ENCODE measurements around the gene ZNF14. TPM values are rescaled to one million over a fixed set of nuclear protein-coding genes. Genes with fewer than 3 reads are reported as not detected.

Gene ZNF14
- total and polyA plus RNA-seq, 2 of the 13 experiments (the other 11 are each of a cell fraction or from before 2014, with no cell fraction given), result 1.9 to 6.2 TPM

DNA sequence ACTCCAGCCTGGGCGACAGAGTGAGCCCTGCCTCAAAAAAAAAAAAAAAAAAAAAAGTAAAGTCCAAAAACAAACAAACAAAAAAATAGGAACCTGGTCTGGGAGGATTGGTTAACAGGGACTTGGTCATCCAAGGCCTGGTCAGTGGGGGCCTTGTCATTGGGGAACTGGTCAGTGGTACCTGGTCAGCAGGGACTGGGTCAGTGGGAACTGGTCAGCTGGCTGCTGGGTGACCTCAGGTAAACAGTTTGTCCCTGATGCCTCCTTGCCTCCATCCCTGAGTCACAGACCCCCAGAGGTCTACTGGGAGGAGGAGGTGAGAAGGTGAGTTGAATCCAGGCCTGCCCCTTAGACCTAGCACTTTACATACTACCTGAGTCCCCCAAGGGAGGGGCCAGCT is 5.7 kb upstream of the ZNF14 start:
- ChIA-PET CTCF (ENCODE audit: low intra/inter-chr PET ratio, low total read pairs) (no interaction called here), POLR2A (no interaction called here)
- Histone ChIP-seq H3K4me2 (ENCODE audit: low read depth, low read length) (no peak overlapping the region), H3K27me3 (ENCODE audit: control insufficient read depth in 1 of 2, insufficient read depth in 2 of 2, low read length in 2 of 2) (peaks cover 0 to 14% of the 10 kb centered on the region in 2 experiments; a peak in 3 of 5 replicates), H3K79me2 (ENCODE audit: insufficient read depth, low read length) (no peaks in the 10 kb centered on the region), H3K9me3 (ENCODE audit: low read length) (no peaks in the 10 kb centered on the region), H3K4me3 (replicated peaks in 1 of 3; ENCODE audit: insufficient read depth in 1 of 3, low read depth in 2 of 3, low read length in 3 of 3) (no peak overlapping the region), H3K27ac (ENCODE audit: extremely low read length, insufficient read depth, low read length) (no peak overlapping the region), H3K4me1 (ENCODE audit: insufficient read depth, low read length) (peaks cover 12% of the 10 kb centered on the region), H2AFZ (ENCODE audit: low read length) (no peak overlapping the region), H3K9ac (ENCODE audit: insufficient read depth, low read depth, low read length) (no peak overlapping the region), H4K20me1 (ENCODE audit: insufficient read depth, low read length) (no peaks in the 10 kb centered on the region), H3K36me3 (replicated peaks in 1 of 2; ENCODE audit: control insufficient read depth in 1 of 2, insufficient read depth in 2 of 2, low read length in 2 of 2) (no peaks in the 10 kb centered on the region)
- in situ Hi-C loops (cut with HindIII; ENCODE audit: extremely low pct_ligation_motif_present, low pct_unique_long_range_greater_than_20kb), result no loop called here
- 10% methylated on average over 1 of the region's 1 CpG for WGBS (ENCODE audit: low lambda C conversion rate)
- DNase-seq (ENCODE audit: low spot score) (no peak), FAIRE-seq (no peak), ATAC-seq (no peak)
- no TSS peak for BruUV-seq (replicated peaks)
- intact Hi-C loops (cut with micrococcal nuclease; ENCODE audit: unreplicated experiment), result no loop called here
- TF ChIP-seq ZNF644 (CRISPR knock-in tag; IDR thresholded peaks at IDR 0.05; ENCODE audit: low read depth) (no peak), ELF1 (CRISPR knock-in tag; IDR thresholded peaks at IDR 0.05) (no peak), CC2D1A (CRISPR knock-in tag; IDR thresholded peaks at IDR 0.05) (no peak), MTA3 (CRISPR knock-in tag; IDR thresholded peaks at IDR 0.05) (no peak), ZNF354B (CRISPR knock-in tag; IDR thresholded peaks at IDR 0.05) (no peak), ADNP (CRISPR knock-in tag; IDR thresholded peaks at IDR 0.05) (no peak), ZNF329 (CRISPR knock-in tag; IDR thresholded peaks at IDR 0.05; ENCODE audit: low read depth) (no peak), ZNF850 (CRISPR knock-in tag; conservative IDR thresholded peaks at IDR 0.05) (no peak), DR1 (CRISPR knock-in tag; IDR thresholded peaks at IDR 0.05) (no peak), ZNF713 (CRISPR knock-in tag; IDR thresholded peaks at IDR 0.05) (no peak), RBM22 (optimal IDR thresholded peaks at IDR 0.05; ENCODE audit: low read length) (no peak), ZNF816 (CRISPR knock-in tag; IDR thresholded peaks at IDR 0.05; ENCODE audit: borderline replicate concordance) (no peak), RORA (CRISPR knock-in tag; IDR thresholded peaks at IDR 0.05) (no peak), ARHGAP35 (CRISPR knock-in tag; IDR thresholded peaks at IDR 0.05; ENCODE audit: borderline replicate concordance) (no peak)
- TF ChIP-seq, protein P1, sequence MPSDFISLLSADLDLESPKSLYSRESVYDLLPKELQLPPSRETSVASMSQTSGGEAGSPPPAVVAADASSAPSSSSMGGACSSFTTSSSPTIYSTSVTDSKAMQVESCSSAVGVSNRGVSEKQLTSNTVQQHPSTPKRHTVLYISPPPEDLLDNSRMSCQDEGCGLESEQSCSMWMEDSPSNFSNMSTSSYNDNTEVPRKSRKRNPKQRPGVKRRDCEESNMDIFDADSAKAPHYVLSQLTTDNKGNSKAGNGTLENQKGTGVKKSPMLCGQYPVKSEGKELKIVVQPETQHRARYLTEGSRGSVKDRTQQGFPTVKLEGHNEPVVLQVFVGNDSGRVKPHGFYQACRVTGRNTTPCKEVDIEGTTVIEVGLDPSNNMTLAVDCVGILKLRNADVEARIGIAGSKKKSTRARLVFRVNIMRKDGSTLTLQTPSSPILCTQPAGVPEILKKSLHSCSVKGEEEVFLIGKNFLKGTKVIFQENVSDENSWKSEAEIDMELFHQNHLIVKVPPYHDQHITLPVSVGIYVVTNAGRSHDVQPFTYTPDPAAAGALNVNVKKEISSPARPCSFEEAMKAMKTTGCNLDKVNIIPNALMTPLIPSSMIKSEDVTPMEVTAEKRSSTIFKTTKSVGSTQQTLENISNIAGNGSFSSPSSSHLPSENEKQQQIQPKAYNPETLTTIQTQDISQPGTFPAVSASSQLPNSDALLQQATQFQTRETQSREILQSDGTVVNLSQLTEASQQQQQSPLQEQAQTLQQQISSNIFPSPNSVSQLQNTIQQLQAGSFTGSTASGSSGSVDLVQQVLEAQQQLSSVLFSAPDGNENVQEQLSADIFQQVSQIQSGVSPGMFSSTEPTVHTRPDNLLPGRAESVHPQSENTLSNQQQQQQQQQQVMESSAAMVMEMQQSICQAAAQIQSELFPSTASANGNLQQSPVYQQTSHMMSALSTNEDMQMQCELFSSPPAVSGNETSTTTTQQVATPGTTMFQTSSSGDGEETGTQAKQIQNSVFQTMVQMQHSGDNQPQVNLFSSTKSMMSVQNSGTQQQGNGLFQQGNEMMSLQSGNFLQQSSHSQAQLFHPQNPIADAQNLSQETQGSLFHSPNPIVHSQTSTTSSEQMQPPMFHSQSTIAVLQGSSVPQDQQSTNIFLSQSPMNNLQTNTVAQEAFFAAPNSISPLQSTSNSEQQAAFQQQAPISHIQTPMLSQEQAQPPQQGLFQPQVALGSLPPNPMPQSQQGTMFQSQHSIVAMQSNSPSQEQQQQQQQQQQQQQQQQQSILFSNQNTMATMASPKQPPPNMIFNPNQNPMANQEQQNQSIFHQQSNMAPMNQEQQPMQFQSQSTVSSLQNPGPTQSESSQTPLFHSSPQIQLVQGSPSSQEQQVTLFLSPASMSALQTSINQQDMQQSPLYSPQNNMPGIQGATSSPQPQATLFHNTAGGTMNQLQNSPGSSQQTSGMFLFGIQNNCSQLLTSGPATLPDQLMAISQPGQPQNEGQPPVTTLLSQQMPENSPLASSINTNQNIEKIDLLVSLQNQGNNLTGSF (CRISPR knock-in tag; IDR thresholded peaks at IDR 0.05), result no peak
- TF ChIP-seq, protein P2, sequence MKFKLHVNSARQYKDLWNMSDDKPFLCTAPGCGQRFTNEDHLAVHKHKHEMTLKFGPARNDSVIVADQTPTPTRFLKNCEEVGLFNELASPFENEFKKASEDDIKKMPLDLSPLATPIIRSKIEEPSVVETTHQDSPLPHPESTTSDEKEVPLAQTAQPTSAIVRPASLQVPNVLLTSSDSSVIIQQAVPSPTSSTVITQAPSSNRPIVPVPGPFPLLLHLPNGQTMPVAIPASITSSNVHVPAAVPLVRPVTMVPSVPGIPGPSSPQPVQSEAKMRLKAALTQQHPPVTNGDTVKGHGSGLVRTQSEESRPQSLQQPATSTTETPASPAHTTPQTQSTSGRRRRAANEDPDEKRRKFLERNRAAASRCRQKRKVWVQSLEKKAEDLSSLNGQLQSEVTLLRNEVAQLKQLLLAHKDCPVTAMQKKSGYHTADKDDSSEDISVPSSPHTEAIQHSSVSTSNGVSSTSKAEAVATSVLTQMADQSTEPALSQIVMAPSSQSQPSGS (CRISPR knock-in tag; IDR thresholded peaks at IDR 0.05), result no peak
- TF ChIP-seq, protein P3, sequence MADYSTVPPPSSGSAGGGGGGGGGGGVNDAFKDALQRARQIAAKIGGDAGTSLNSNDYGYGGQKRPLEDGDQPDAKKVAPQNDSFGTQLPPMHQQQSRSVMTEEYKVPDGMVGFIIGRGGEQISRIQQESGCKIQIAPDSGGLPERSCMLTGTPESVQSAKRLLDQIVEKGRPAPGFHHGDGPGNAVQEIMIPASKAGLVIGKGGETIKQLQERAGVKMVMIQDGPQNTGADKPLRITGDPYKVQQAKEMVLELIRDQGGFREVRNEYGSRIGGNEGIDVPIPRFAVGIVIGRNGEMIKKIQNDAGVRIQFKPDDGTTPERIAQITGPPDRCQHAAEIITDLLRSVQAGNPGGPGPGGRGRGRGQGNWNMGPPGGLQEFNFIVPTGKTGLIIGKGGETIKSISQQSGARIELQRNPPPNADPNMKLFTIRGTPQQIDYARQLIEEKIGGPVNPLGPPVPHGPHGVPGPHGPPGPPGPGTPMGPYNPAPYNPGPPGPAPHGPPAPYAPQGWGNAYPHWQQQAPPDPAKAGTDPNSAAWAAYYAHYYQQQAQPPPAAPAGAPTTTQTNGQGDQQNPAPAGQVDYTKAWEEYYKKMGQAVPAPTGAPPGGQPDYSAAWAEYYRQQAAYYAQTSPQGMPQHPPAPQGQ (CRISPR knock-in tag; IDR thresholded peaks at IDR 0.05; ENCODE audit: borderline replicate concordance), result no peak
